SW480 (cell line): ENCODE measurements around the gene CXADR.
"Not testable (repeated sequence)": the region's sequence is repeated elsewhere in the genome, so short reads cannot be mapped to it uniquely, and the experiment has no call there.

ENCODE experiments used
- DNase-seq: peaks from one replicate; pipeline ENCODE4 v3.0.0-alpha.2; 2016; ENCODE audit warnings: low spot score

CXADR gene

DNA sequence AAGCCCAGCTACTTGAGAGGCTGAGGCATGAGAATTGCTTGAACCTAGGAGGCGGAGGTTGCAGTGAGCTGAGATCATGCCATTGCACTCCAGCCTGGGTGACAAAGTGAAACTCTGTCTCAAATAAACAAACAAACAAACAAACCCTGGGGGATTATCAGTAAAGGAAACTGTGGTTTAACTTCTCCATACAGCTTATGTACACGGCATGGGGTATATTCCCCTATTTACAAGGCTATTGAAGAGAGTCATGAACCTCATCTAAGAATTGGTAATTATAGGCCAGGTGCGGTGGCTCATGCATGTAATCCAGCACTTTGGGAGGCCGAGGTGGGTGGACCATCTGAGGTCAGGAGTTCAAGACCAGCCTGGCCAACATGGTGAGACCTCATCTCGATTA lies 9.9 kb upstream of the CXADR start:
- not testable (repeated sequence) for DNase-seq

DNA sequence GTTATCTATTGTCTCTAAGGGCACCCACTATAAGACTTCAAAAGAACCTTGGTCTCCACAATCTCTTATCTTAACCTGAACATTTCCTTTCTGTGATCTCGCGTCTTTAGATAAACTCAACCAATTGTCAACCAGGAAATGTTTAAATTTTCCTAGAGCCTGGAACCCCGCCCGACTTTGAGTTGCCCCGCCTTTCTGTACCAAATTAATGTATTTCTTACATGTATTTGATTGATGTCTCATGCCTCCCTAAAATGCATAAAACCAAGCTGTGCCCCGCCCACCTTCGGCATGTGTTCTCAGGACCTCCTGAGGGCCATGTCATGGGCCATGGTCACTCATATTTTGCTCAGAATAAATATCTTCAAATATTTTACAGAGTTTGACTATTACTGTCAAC lies 5.9 kb upstream of the CXADR start:
- no peak for DNase-seq

DNA sequence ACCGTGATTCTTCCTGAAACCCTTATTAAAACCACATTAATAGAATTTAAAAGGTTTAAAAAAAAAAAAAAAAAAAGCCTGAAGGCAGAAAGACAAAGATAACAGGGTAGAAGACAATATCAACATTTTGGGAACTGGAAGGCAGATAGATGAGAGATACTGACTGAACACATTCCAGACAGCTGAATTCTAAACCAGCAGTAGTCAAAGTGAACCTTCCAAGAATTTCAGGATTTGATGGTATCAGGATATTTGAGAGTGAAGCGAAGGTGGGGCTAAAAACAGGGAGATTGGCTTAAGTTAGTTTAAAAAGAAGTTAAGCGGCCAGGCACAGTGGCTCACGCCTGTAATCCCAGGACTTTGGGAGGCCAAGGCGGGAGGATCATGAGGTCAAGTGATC lies 5.3 kb upstream of the CXADR start:
- no peak for DNase-seq

DNA sequence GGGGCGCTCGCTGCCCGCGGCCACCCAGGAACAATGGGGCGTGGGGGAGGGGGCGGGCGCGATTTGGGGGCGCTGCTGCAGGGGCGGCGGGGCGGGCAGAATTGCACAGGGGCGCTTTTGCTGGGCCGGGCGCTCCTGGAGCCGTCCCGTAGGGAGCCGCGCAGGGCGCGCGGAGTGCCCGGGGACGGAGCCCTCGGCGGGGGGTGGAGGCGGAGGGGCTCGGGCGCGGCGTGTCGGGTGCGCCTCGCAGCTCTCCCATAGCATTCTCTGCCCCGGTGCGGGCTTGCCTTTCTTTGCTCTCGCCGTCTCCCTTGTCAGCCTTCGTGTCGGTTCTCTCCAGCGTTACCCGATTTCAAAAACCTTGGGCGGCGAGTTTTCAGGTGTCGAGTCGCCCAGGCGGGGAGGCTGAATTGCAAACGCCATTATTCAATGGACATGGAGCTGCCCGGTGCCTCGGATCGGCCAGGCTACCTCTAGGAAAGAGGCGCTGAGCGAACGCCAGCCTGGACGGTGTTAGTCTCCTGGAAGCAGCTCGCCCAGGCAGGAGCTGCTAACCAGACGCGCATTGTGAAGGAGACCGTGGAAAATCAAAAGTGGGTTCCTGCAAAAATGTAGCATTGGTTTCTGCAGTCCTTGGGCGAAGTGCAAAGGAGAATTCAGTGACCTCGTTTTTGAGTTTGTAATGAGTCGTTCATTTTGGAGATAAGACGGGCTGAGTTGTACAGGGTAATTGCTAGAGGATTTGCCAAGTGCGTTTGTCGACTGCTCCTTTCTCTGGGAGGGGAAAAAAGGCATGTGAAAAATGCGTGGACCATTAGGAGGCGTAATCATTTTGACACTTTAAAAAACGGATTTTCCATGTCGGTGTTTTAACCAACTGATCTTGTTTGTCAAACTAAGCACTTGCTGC lies 626 bp downstream of the CXADR start:
- peak; percentile 48 for DNase-seq

DNA sequence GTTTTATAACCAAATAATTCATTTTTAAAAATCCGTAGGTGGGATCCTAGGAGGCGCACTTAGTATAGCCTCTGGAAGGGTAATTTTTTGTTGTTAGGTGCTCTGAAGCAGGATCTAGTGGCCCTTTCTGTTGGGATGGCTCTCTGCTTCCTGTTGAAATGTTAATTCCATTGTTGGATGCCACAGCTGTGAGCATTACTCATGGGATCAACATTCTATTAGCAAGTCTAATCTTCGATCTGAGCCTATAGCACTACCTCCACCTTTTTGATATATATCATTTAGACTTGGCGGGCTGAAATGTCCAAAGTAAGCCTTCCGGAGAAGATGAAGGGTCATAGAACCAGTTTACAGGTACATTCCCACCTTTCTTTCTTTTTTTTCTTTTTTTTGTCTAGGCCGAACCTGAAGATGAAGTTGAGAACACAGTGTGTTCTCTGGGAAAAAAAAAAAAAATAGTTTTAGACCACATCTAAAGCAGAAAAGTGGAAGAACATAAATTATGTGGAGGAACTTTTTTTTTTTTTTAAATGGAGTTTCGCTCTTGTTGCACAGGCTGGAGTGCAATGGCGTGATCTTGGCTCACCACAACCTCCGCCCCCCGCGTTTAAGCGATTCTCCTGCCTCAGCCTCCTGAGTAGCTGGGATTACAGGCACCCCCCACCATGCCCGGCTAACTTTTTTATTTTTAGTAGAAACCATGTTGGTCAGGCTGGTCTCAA lies 1.4 kb downstream of the CXADR start:
- DNase-seq, result peak; percentile 79

DNA sequence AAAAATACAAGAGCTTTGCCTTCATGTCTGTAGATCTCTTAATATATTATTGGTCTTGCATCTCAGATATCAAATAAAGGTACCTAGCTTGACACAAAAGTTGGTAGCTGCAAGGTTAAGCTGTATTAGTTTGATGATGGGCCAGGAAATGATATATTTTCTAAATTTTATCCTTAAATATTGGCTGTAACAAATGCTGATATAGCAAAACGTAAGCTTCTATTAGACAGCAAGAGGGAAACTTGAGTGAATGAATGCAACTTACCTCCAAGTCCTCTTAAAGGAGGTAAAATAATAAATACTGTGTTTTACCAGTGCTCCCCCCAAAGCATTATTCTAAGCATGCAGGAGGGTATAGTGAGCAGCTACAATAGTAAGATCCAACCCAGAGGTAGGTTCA lies 4.2 kb downstream of the CXADR start:
- not testable (repeated sequence) for DNase-seq

DNA sequence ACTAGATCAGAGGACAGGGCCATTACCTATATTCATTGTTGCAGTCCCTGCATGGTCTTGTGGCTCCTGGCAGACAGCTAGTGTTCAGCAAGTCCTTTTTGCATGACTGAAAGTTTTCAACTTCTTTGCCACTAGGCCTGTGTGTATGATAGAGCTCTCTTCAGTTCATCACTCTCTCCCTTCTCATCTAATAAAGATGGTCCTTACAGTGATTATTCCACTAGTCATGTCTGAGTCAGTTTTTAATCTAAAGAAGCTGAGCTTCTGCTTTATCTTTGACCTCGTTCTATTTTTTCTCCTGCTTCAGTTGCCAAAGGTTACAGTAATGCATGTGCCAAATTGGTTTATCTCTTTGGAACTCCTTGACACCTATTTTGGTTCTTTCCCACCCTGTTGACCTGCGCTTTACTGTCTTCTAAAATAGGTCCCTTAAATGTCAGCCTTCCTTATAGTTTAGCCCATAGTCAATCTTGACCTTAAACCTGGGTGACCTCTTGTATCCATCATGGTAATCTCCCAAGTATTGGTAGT lies 6.4 kb downstream of the CXADR start:
- DNase-seq, result no peak

DNA sequence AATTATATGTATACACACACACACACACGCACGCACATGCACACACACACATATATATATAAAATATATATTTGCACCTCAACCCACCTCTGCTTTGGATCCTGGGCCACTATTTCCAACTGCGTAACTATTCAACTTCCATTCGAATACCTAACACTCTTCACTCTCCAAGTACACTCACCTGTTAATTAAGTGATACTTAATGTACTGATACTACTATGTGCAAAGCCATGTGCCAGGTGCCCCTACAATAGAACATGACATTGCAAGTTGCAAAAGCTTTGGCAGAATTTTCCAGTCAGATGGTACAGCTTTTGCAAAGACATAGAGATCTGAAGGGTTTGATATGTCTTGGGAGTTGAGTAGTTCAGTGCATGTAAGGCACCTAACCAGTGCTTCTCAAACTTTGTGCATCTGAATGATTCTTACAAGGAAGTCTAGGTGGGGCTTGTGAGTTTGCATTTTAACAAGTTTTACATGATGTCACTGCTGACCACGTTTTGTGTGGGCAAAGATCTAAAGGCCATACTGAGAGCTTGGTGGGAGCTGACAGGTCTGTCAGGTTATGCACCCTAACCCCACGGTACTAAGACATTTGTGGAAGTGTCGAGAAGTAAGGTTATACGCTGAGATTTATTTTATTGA lies 7.2 kb downstream of the CXADR start:
- no peak for DNase-seq

DNA sequence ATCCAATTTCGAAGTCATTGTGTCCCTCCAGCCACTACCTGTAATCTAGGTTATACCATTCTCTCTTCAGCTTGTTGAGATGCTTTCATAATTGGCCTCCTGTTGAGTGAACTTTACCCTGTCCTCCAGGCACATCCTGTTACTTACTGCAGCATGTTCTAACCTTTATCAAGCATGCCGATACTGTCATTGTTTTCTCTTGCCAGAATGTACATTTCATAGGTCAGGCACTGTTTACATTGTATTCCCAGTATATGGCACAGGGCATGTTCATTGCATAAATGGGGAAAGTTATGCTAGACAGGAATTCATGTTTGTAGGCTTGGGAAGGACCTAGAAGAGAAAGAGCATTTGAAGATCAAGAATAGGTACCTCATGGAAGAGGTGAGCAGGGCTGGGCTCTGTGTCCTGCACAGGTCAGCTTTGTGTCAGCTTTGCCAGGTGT lies 10.2 kb downstream of the CXADR start:
- peak; percentile 73 for DNase-seq

DNA sequence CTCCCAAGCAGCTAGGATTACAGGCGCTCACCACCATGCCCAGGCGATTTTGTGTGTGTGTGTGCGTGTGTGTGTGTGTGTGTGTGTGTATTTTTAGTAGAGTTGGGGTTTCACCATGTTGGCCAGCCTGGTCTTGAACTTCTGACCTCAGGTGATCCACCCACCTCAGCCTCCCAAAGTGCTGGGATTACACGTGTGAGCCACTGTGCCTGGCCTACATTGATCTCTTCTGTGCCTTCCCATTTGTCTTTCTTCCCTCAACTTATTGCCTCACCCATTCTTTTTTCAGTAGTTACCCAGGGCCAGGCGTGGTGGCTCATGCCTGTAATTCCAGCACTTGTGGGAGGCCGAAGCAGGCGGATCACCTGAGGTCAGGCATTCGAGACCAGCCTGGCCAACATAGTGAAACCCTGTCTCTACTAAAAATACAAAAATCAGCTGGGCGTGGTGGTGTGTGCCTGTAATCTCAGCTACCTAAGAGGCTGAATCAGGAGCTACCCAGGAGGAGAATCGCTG lies 11.2 kb downstream of the CXADR start:
- DNase-seq, result not testable (repeated sequence)

DNA sequence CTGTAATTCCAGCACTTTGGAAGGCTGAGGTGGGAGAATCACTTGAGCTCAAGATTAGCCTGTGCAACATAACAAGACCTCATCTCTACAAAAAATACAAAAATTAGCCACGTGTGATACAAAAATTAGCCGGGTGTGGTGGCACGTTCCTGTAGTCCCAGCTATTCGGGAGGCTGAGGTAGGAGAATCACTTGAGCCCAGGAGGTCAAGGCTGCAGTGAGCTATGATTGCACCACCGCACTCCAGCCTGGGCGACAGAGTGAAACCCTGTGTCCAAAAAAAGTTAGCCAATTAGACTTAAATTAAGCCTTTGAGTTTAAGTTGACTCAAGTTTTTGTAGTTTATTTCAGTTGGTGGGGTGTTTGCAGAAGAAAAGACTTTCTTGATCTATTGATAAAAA lies 11.8 kb downstream of the CXADR start:
- no peak for DNase-seq

DNA sequence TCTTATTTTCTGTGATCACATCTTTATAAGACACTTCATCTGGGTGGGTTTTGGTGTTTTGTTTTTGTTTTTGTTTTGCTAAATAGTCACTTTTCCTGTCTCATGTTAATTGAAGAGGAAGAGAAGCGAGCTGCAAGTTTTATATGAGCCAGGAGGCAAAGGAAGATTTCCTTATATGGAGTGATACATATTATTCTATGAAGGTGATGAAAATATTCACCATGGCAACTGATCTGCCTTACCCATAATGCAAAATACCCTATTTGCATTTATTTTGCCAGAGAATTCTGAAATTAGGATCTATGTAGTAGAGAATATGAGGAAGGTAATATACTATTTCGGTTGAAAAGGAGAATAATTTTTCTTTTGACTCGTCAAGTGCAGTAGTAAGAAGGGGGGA lies 13.9 kb downstream of the CXADR start:
- DNase-seq, result no peak

DNA sequence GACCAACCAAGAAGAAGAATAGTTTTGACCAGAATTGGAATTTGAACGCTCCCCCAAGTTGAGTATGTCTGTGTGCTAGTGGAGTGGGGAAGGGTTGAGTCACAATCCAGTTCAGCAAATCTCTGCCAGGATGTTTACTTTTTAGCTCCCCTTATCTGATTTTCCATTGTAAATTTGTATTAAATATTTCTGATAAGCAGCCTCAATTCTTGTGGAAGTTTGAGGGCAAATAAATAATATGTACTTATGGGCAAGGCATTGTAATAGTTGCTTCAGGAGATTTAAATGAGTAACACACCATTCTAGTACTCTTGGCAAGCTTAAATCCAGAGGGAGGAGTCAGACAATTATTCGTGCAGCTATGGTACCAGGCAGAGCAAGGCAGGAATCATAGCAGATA lies 14.4 kb downstream of the CXADR start:
- no peak for DNase-seq

DNA sequence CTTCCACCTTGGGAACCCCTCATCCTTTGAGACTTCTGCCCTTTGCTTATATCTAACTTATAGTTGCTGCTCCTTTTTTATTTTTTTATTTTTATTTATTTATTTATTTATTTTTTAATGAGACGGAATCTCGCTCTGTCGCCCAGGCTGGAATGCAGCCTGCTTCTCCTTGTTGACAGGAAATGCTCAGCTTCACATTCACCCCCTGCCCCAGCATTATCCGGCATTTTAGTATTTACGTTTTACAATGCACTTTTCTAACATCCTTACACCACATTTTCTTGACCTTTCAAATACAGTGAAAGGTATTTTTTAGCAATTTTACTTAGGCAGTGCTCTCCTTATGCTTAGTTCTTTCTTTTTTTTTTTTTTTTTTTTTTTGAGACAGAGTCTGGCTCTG lies 14.9 kb downstream of the CXADR start:
- DNase-seq, result no peak

DNA sequence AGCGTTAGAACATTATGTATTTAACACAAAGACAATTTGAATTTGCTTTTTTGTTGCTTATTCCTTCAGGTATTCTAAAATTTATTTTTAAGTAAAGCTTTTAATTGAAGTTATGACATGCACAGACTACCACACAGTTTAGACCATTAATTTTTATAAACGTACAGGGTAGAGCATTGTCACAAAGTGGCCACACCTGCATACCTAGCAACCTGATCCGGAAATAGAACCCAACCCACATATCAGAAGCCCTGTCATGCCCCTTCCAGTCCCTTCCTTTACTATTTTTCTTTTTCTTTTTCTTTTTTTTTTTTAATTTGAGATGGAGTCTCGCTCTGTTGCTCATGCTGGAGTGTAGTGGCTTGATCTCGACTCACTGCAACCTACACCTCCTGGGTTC lies 16.8 kb downstream of the CXADR start:
- DNase-seq, result no peak

DNA sequence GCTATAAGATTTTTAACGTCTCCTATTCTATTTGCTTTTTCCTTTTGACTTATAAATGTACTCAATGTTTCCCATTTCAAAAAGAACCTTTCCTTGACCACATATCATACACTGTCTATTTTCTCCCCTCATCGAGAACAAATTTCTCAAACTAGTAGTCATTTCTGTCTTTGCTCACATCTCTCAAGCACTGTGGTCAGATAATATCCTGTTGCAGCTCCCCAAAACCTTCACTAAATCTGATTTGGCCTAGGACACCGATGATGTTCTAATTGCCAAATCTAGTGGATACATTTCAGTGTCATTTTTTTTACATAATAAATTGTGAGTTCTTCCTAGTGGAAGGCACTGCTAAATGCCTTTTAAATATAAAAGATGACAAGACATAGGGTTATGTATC lies 19.4 kb downstream of the CXADR start:
- DNase-seq, result no peak

DNA sequence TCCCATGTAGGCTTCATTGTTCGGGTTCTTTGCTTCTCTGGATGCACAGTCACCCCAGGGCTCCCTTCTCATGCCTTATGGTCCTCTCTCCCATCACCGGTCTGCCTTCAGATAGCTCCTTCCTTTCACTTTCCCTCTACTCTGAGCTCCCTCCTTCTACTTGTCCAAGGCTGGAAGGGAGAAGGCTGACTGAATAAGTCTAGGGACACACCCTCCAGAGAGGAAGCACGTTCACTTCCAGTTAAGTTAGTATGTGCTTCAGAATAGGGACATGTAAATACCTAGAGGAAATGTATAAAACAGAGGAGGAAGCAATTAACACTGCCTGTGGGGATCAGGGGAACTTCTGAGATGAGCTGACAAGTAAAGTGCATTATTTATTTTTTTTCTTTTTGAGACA lies 23.5 kb downstream of the CXADR start:
- DNase-seq, result no peak

DNA sequence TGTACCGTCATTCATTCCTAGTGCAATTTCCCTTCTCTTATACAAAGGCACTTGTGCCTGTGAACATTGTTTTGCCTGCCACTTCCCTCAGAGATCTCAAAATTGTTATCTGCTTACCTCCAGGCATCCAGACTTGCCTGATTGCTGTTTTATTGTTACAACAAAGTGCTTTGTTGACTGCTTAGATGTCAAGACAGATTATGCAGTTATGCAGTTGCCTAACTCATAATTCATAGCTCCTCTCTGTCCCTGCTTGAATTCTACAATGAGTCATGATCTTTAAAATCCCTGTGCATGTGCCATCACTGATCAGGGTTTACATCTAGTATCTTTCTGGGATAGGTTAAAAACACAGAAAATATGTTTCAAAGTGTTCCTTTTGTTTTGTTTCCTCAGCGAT lies 24.5 kb downstream of the CXADR start:
- DNase-seq, result no peak

DNA sequence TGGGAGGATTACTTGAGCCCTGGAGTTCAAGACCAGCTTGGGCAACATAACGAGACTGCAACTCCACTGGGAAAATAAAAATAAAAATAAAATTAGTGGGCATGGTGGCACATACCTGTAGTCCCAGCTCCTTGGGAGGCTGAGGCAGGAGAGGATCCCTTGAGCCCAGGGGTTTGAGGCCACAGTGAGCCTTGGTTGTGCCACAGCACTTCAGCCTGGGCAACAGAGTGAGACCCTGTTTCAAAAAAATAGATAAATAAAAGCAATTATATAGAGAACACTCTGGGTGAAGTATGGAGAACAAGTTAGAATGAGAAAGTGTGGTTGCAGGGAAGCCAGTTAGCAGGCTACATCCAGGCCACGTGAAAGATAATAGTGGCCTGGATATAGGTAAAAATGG lies 25.7 kb downstream of the CXADR start:
- DNase-seq, result no peak

DNA sequence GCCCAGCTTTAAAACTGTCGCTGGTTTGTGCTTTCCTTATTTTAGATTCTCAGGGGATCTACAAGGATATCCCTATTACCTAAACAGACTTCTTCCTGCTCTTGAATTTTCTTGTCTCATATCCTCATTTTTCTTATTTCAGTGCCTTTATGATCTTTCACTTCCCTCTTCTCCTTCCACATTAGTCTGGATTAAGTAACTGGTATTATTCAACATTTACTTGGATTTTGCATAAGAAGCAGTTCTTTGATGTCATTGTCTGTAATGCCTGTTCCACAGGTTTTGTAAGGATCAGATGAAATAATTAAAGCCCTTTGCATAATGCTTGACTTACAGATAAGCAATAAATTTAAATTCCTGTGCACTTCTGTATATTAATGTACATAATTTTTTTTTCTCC lies 26.5 kb downstream of the CXADR start:
- DNase-seq, result no peak

DNA sequence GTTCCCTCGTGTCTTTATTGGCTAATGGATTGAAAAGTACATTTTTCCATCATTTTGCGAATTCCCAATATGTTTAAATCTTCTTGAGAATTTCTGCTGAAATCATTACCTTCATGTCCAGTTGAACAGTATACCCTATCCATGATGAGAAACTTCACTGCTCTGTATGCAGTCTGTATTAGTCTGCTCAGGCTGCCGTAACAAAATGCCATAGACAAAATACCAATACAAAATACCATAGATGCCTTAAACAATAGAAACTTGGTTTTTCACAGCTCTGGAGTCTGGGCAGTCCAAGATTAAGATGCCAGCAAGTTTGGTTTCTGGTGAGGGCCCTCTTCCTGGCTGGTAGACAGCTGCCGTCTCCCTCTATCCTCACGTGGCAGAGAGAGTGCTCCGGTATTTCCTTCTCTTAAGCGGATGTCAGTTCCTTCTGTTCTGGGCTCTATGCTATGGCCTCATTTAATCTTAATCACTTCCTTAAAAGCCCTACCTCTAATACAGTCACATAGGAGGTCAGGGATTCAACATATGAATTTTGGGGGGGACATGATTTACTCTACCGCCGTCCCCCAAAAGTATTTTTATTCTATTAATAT lies 27.0 kb downstream of the CXADR start:
- no peak for DNase-seq

DNA sequence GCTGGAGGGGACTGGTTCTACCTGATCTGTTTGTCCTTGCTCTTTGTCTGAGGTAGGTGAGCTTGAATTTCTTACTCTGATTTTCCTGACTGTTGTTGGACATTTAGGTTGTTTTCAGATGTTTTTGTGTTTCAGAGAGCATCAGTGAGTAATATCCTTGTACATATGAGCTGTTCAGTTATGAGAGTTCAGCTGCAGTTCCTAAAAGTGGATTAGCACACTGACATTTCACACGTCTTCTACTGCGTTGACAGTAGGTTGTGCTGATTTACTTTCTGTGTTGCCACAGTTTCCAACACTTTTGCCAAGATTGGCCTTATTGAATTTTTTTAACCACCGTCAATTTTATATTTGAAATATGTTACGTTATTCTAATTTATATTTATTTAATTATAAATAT lies 27.7 kb downstream of the CXADR start:
- no peak for DNase-seq
